CD4-positive, alpha-beta T cell (primary cell): ENCODE data around the gene GABRP. TPM values are rescaled to one million over a fixed set of nuclear protein-coding genes. Genes with fewer than 3 reads are reported as not detected.

Experiments
- ATAC-seq: fragments of 200-7000 bp; cut with Tn5 transposase; one replicate; pipeline ENCODE4 v1.10.0; 2022; ENCODE audit warnings: mild to moderate bottlenecking; ENCODE audit not compliant: poor library complexity
- CTCF ChIA-PET: fragments of 350-600 bp; sonication (Branson Sonifier 250); formaldehyde crosslinking; loops from one replicate; lab custom pipeline; 2021; ENCODE audit warnings: antibody characterized with exemption, inconsistent platforms; lab: Charles Lee
- POLR2A ChIA-PET: fragments of 350-600 bp; sonication (Branson Sonifier 250); formaldehyde crosslinking; loops from one replicate; lab custom pipeline; 2021; ENCODE audit warnings: antibody characterized with exemption, inconsistent platforms; lab: Charles Lee
- DNase-seq, 14 experiments: peaks; one replicate each; pipeline ENCODE4 v3.0.0-alpha.2; 2013 to 2020; ENCODE audit warnings: mixed read lengths in 2 of 14
- H3K27ac ChIP-seq, 2 donors: one replicate each; pipeline versions ENCODE4 v1.5.1 to v1.7.0; 2013; ENCODE audit warnings: low read length in 2 of 2, low read depth in 1 of 2, mild to moderate bottlenecking in 1 of 2
- H3K27me3 ChIP-seq, 2 experiments: 1 replicate in 1 of 2; 2 replicates in 1 of 2; pipeline versions ENCODE4 v1.6.1 to v1.7.0; 2013; ENCODE audit warnings: low read length in 2 of 2, control low read depth in 1 of 2, mild to moderate bottlenecking in 1 of 2, moderate library complexity in 1 of 2; ENCODE audit not compliant: insufficient read depth in 2 of 2, control insufficient read depth in 1 of 2
- H3K36me3 ChIP-seq: one replicate; pipeline ENCODE4 v1.6.1; 2013; ENCODE audit warnings: low read length, control low read depth; ENCODE audit not compliant: insufficient read depth
- H3K4me1 ChIP-seq: one replicate; pipeline ENCODE4 v1.6.1; 2013; ENCODE audit warnings: low read length, control low read depth; ENCODE audit not compliant: insufficient read depth
- H3K4me3 ChIP-seq: one replicate; pipeline ENCODE4 v1.5.1; 2013; ENCODE audit warnings: mild to moderate bottlenecking, low read length, moderate library complexity
- H3K9me3 ChIP-seq, 2 experiments: 1 replicate in 1 of 2; 2 replicates in 1 of 2; pipeline versions ENCODE4 v1.6.1 to v1.7.0; 2013; ENCODE audit warnings: low read length in 2 of 2, mild to moderate bottlenecking in 2 of 2, control low read depth in 1 of 2, moderate library complexity in 1 of 2; ENCODE audit not compliant: control insufficient read depth in 1 of 2, insufficient read depth in 1 of 2
- H3K27ac Mint-ChIP-seq: one replicate; pipeline ENCODE4 v1.8.0; 2020; ENCODE audit warnings: mixed read lengths
- H3K27me3 Mint-ChIP-seq: one replicate; pipeline ENCODE4 v1.8.0; 2021; ENCODE audit warnings: mixed read lengths
- H3K36me3 Mint-ChIP-seq: one replicate; pipeline ENCODE4 v1.8.0; 2021; ENCODE audit warnings: low read depth, mixed read lengths
- H3K4me1 Mint-ChIP-seq: one replicate; pipeline ENCODE4 v1.8.0; 2021; ENCODE audit warnings: low read depth, mixed read lengths
- H3K4me3 Mint-ChIP-seq: one replicate; pipeline ENCODE4 v1.8.0; 2020; ENCODE audit warnings: mild to moderate bottlenecking, mixed read lengths
- H3K9me3 Mint-ChIP-seq: one replicate; pipeline ENCODE4 v1.8.0; 2020; ENCODE audit warnings: mixed read lengths
- intact Hi-C, 2 experiments: fragments of 100-400 bp; cut with DNase I in 1 of 2; cut with micrococcal nuclease in 1 of 2; formaldehyde crosslinking; loops; one replicate each; pipeline versions ENCODE4 v1.15.1 to v1.9.0; 2023 to 2025; cut with DNase I, micrococcal nuclease
- total RNA-seq, 174 experiments: library from RNA in 2 of 174; stranded (reverse) in 2 of 174; gene quantifications; one replicate each; pipeline ENCODE4 v1.2.3 and lab custom pipeline; 2021 to 2026
- TF ChIP-seq, protein P1 (sequence below): fragments of 200-600 bp; IDR thresholded peaks from one replicate; pipeline ENCODE4 v1.8.0; 2022; ENCODE audit warnings: antibody characterized with exemption, mild to moderate bottlenecking

Gene GABRP
- total RNA-seq, 2 experiments from 2014 or later = not detected

DNA sequence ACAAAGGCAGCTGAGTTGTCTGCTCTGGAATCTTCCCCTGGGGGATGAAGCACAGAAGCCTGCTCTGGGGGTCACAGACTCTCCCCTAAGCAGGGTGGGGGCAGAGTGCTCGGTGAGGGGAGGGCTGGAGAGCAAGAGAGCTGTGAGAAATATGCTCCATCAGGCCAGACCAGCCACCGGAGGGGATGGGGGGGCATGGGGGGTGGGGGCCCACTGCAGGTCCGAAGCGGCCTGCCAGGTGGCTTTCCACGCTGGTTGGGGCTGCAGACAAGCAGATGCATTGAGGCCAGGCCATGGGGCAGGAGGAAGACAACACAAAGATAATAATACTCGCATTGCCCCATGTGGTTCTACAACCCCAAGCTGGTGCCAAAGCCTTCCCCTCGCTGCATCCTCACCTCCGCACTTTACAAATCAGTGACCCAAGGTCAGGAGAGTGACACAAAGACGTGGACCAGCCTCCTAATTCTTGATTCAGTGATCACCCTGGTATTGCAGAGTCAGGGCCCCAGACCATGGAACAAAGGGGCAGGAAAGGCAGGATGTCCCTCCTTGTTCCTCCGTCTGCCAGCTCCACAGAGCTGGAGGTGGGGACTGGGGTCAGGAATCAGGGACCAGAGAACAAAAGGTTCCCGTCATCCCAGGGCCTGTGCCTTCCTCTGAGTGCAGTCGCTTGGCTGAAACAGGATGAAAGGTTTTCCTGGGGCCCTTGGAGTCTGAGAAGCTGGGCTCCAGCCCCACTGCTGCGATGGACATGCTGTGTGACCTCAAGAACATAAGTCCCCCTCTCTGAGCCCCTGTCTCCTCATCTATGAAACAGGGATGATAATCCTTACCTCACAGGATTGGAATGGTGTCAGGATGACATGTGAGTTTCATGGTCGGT, 37.2 kb upstream of the GABRP start:
- intact Hi-C loops = loop anchor here in 1 of 2 experiments (10.0 kb wide), 1 partner anchor 598 kb away; no protein-coding TSS in a partner anchor
- ChIA-PET CTCF (interaction anchor here (0.5 kb wide), 1 partner anchor 10 kb away, joined by 3 read pairs; no protein-coding TSS in a partner anchor), POLR2A (no interaction called here)
- Histone ChIP-seq H3K36me3 (no peaks in the 10 kb centered on the region), H3K27me3 (peaks cover 21 to 22% of the 10 kb centered on the region in 2 experiments), H3K4me1 (peaks cover 8% of the 10 kb centered on the region), H3K27ac (no peak overlapping the region), H3K9me3 (peaks cover 0 to 13% of the 10 kb centered on the region in 2 experiments), H3K4me3 (no peak overlapping the region)
- Mint-ChIP-seq H3K36me3 (no peaks in the 10 kb centered on the region), H3K27ac (no peak overlapping the region), H3K4me1 (no peaks in the 10 kb centered on the region), H3K4me3 (no peak overlapping the region), H3K9me3 (no peaks in the 10 kb centered on the region), H3K27me3 (peaks cover 78% of the 10 kb centered on the region)
- ATAC-seq (no peak), DNase-seq (no peak)
- TF ChIP-seq, protein P1, sequence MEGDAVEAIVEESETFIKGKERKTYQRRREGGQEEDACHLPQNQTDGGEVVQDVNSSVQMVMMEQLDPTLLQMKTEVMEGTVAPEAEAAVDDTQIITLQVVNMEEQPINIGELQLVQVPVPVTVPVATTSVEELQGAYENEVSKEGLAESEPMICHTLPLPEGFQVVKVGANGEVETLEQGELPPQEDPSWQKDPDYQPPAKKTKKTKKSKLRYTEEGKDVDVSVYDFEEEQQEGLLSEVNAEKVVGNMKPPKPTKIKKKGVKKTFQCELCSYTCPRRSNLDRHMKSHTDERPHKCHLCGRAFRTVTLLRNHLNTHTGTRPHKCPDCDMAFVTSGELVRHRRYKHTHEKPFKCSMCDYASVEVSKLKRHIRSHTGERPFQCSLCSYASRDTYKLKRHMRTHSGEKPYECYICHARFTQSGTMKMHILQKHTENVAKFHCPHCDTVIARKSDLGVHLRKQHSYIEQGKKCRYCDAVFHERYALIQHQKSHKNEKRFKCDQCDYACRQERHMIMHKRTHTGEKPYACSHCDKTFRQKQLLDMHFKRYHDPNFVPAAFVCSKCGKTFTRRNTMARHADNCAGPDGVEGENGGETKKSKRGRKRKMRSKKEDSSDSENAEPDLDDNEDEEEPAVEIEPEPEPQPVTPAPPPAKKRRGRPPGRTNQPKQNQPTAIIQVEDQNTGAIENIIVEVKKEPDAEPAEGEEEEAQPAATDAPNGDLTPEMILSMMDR = no peak

GRCh38 chr5:170746961-170747340, 36.6 kb upstream of the GABRP start:
- H3K27ac Mint-ChIP-seq = no peak overlapping the region
- intact Hi-C loops = loop anchor here in 1 of 2 experiments (10.0 kb wide), 1 partner anchor 598 kb away; no protein-coding TSS in a partner anchor

GRCh38 chr5:170747357-170747756, 36.2 kb upstream of the GABRP start:
- Histone ChIP-seq H3K36me3 (no peaks in the 10 kb centered on the region), H3K27ac (no peak overlapping the region), H3K9me3 (peaks cover 0 to 17% of the 10 kb centered on the region in 2 experiments), H3K27me3 (peaks cover 21 to 22% of the 10 kb centered on the region in 2 experiments), H3K4me1 (peaks cover 8% of the 10 kb centered on the region), H3K4me3 (no peak overlapping the region)
- Mint-ChIP-seq H3K4me3 (no peak overlapping the region), H3K9me3 (no peaks in the 10 kb centered on the region), H3K27me3 (peaks cover 72% of the 10 kb centered on the region), H3K4me1 (no peaks in the 10 kb centered on the region), H3K36me3 (no peaks in the 10 kb centered on the region), H3K27ac (no peak overlapping the region)
- ATAC-seq (no peak), DNase-seq (no peak)
- ChIA-PET POLR2A (no interaction called here), CTCF (no interaction called here)
- TF ChIP-seq, protein P1 = no peak
- intact Hi-C loops = loop anchor here in 1 of 2 experiments (10.0 kb wide), 1 partner anchor 597 kb away; no protein-coding TSS in a partner anchor

More at GRCh38 chr5:170746961-170747340, 36.6 kb upstream of the GABRP start:
- peaks cover 21 to 22% of the 10 kb centered on the region in 2 experiments for H3K27me3 ChIP-seq
- DNase-seq (no peak), ATAC-seq (no peak)
- POLR2A ChIA-PET = no interaction called here
- no peaks in the 10 kb centered on the region for H3K36me3 Mint-ChIP-seq
- H3K9me3 ChIP-seq = peaks cover 0 to 16% of the 10 kb centered on the region in 2 experiments
- no peaks in the 10 kb centered on the region for H3K36me3 ChIP-seq
- TF ChIP-seq, protein P1 = no peak
- H3K4me1 ChIP-seq = peaks cover 8% of the 10 kb centered on the region
- CTCF ChIA-PET = no interaction called here
- H3K27me3 Mint-ChIP-seq = peaks cover 76% of the 10 kb centered on the region
- H3K9me3 Mint-ChIP-seq = no peaks in the 10 kb centered on the region
- H3K4me3 Mint-ChIP-seq = no peak overlapping the region
- H3K27ac ChIP-seq = no peak overlapping the region
- no peaks in the 10 kb centered on the region for H3K4me1 Mint-ChIP-seq
- H3K4me3 ChIP-seq = no peak overlapping the region
